ENCODE measurements around the gene LEUTX. TPM values are rescaled to one million over a fixed set of nuclear protein-coding genes. Genes with fewer than 3 reads are reported as not detected.

LEUTX gene
- total RNA-seq, 4 donors from 2014 or later = not detected

GRCh38 chr19:39830406-39830805, 51.8 kb downstream of the LEUTX start:
- Histone ChIP-seq H3K27me3 (no peaks in the 10 kb centered on the region), H3K27ac (no peak overlapping the region), H3K4me1 (peaks cover 20% of the 10 kb centered on the region), H3K9me3 (no peaks in the 10 kb centered on the region), H3K36me3 (peaks cover 63% of the 10 kb centered on the region), H3K4me3 (no peak overlapping the region)
- WGBS = 92% methylated on average over 5 of the region's 18 CpGs
- TF ChIP-seq POLR2A (IDR thresholded peaks at IDR 0.05) = no peak
- TF ChIP-seq POLR2AphosphoS5 (IDR thresholded peaks at IDR 0.05) = no peak
- no peak for TF ChIP-seq CTCF (IDR thresholded peaks at IDR 0.05)
- no peak for TF ChIP-seq EP300 (IDR thresholded peaks at IDR 0.05)
- DNase-seq (ENCODE audit: low spot score in 2 of 2) = no peak

- no peak overlapping the region for H3K27ac ChIP-seq
- peaks cover 20% of the 10 kb centered on the region for H3K4me1 ChIP-seq
- no peaks in the 10 kb centered on the region for H3K27me3 ChIP-seq
- TF ChIP-seq CTCF (IDR thresholded peaks at IDR 0.05) (no peak), EP300 (IDR thresholded peaks at IDR 0.05) (no peak), POLR2A (IDR thresholded peaks at IDR 0.05) (no peak), POLR2AphosphoS5 (IDR thresholded peaks at IDR 0.05) (no peak)
- no peak overlapping the region for H3K4me3 ChIP-seq
- H3K9me3 ChIP-seq = no peaks in the 10 kb centered on the region
- no peak for DNase-seq (ENCODE audit: low spot score in 2 of 2)
- peaks cover 63% of the 10 kb centered on the region for H3K36me3 ChIP-seq
Observed at GRCh38 chr19:39830847-39831246, 52.2 kb downstream of the LEUTX start.

GRCh38 chr19:39831679-39832078, 53.0 kb downstream of the LEUTX start:
- Histone ChIP-seq H3K27ac (no peak overlapping the region), H3K4me3 (no peak overlapping the region), H3K36me3 (peaks cover 65% of the 10 kb centered on the region), H3K9me3 (no peaks in the 10 kb centered on the region), H3K4me1 (peaks cover 20% of the 10 kb centered on the region), H3K27me3 (no peaks in the 10 kb centered on the region)
- TF ChIP-seq EP300 (IDR thresholded peaks at IDR 0.05) = no peak
- TF ChIP-seq POLR2AphosphoS5 (IDR thresholded peaks at IDR 0.05) = no peak
- no peak for TF ChIP-seq CTCF (IDR thresholded peaks at IDR 0.05)
- TF ChIP-seq POLR2A (IDR thresholded peaks at IDR 0.05) = no peak
- 92% methylated on average over 16 of the region's 16 CpGs for WGBS
- no peak for DNase-seq (ENCODE audit: low spot score in 2 of 2)

GRCh38 chr19:39832341-39833083, 53.9 kb downstream of the LEUTX start:
- Histone ChIP-seq H3K36me3 (peaks cover 65% of the 10 kb centered on the region), H3K9me3 (no peaks in the 10 kb centered on the region), H3K27ac (no peak overlapping the region), H3K4me3 (peak overlapping the region; percentile 78), H3K4me1 (peaks cover 20% of the 10 kb centered on the region), H3K27me3 (no peaks in the 10 kb centered on the region)
- WGBS = 70% methylated on average over 5 of the region's 5 CpGs
- no peak for DNase-seq (ENCODE audit: low spot score in 2 of 2)
- no peak for TF ChIP-seq POLR2A (IDR thresholded peaks at IDR 0.05)
- TF ChIP-seq CTCF (IDR thresholded peaks at IDR 0.05) = no peak
- TF ChIP-seq EP300 (IDR thresholded peaks at IDR 0.05) = no peak
- TF ChIP-seq POLR2AphosphoS5 (IDR thresholded peaks at IDR 0.05) = no peak

GRCh38 chr19:39833160-39833463, 54.5 kb downstream of the LEUTX start:
- no peak for TF ChIP-seq POLR2AphosphoS5 (IDR thresholded peaks at IDR 0.05)
- no peak for TF ChIP-seq POLR2A (IDR thresholded peaks at IDR 0.05)
- no peak for TF ChIP-seq EP300 (IDR thresholded peaks at IDR 0.05)
- no peak for TF ChIP-seq CTCF (IDR thresholded peaks at IDR 0.05)
- Histone ChIP-seq H3K9me3 (no peaks in the 10 kb centered on the region), H3K4me1 (peaks cover 20% of the 10 kb centered on the region), H3K27me3 (no peaks in the 10 kb centered on the region), H3K27ac (peak overlapping the region; percentile 87), H3K4me3 (peak overlapping the region; percentile 78), H3K36me3 (peaks cover 65% of the 10 kb centered on the region)
- no peak for DNase-seq (ENCODE audit: low spot score in 2 of 2)
- WGBS = 3% methylated on average over 22 of the region's 24 CpGs
